AG10803 (cell line): ENCODE measurements around the gene COA8.

Source experiments
- DNase-seq: peaks from one replicate; pipeline ENCODE4 v3.0.0; 2010; ENCODE audit warnings: low read depth
- H3K4me3 ChIP-seq: 2 replicates; pipeline ENCODE4 v1.5.1; 2011; ENCODE audit warnings: mild to moderate bottlenecking, low read length, control low read depth
- CTCF ChIP-seq: conservative IDR thresholded peaks from 2 replicates; pipeline ENCODE4 v1.5.1; 2011; ENCODE audit warnings: mild to moderate bottlenecking, low read length, control low read depth, inconsistent platforms

The COA8 gene

DNA sequence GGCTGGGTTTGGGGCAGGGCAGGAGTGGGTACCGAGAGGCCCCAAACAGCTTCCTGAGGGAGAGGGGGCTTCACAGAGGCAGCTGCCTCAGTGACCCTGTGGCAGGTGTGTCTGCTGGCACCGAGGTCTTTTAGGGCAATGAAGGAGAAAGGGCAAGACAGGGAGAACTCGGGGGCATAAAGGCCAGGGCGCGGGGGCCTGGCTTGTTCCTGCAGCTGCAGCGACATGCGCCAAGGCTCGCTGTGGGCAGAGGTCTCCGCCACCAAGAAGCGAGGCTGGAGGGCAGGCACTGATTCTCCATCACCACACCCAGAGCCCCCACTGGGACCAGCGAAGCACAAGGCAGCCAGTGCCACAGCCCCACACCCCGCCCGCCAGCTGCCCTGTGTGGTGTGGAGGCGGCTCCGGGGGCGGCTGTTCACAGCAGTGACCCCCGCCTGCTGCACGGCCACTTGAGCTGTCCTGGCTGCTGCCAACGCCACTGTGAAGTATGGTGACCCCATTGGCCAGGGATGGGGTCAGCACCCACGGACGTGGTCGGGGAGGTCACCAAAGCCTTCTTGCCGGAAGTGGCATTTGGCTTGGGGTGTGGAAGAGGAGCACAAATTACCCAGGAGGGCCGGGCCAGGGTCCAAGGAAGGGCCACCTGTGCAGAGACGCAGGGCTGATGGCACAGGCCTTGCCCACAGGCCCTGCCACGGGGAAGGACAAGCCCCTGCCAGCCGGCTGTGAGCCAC is 16.7 kb upstream of the COA8 start:
- H3K4me3 ChIP-seq, result no peak overlapping the region
- DNase-seq, result no peak
- no peak for TF ChIP-seq CTCF

GRCh38 chr14:103546652-103547454 is 15.9 kb upstream of the COA8 start:
- no peak overlapping the region for H3K4me3 ChIP-seq
- no peak for DNase-seq
- peak; percentile 79 for TF ChIP-seq CTCF

GRCh38 chr14:103547455-103547940 is 15.3 kb upstream of the COA8 start:
- TF ChIP-seq CTCF, result no peak
- no peak overlapping the region for H3K4me3 ChIP-seq
- no peak for DNase-seq

- DNase-seq, result no peak
- H3K4me3 ChIP-seq, result no peak overlapping the region
- TF ChIP-seq CTCF, result no peak
Observed at GRCh38 chr14:103547941-103548462, 14.8 kb upstream of the COA8 start.

DNA sequence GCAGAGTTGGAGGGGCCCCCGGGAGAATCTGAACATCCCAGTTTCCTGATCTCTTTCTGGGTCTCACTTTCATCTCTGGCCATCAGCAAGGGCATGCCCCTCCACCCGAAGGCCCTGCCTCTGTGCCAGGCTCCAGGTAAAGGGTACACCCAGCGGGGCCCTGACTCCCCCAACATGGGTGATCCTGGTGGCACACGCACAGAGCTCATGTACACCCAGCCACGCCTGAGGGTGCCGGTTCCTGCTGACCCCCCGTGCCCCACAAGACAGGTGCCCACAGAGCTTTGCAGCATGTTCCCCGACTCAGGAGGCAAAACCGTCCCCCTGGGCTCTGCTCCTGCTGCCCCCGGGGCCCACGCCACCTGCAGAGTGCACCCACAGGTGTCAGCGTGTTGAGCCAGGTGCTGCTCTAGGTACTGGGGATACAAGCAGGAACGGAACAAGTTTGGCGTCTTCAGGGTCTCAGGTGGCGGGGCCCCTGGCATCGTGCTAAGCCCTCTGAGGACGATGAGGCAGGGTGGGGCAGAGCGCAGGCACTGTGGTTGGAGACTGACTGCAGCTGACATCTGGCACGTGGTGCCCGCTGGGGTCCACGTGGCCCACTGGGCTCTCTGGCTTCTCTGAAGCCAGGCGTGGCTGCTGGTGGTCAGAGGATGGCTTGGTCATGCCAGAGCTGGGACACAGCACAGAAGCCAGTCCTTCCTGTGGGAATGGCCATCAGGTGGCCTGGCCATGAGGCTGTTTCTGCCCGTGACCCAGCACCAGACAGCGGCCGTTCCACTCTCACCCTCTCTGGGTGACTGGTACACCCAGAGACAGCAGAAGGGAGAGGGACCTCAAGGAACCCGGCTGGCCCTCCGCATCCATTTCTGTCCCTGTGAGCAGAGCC is 14.1 kb upstream of the COA8 start:
- DNase-seq, result no peak
- H3K4me3 ChIP-seq, result no peak overlapping the region
- TF ChIP-seq CTCF, result no peak

GRCh38 chr14:103549361-103550311 is 13.1 kb upstream of the COA8 start:
- TF ChIP-seq CTCF, result no peak
- no peak for DNase-seq
- no peak overlapping the region for H3K4me3 ChIP-seq
